ENCODE data around the gene OTUD4. TPM values are rescaled to one million over a fixed set of nuclear protein-coding genes. Genes with fewer than 3 reads are reported as not detected.

Gene OTUD4
- total RNA-seq, 1 donor: 33.2 TPM

- TF ChIP-seq, protein P1, sequence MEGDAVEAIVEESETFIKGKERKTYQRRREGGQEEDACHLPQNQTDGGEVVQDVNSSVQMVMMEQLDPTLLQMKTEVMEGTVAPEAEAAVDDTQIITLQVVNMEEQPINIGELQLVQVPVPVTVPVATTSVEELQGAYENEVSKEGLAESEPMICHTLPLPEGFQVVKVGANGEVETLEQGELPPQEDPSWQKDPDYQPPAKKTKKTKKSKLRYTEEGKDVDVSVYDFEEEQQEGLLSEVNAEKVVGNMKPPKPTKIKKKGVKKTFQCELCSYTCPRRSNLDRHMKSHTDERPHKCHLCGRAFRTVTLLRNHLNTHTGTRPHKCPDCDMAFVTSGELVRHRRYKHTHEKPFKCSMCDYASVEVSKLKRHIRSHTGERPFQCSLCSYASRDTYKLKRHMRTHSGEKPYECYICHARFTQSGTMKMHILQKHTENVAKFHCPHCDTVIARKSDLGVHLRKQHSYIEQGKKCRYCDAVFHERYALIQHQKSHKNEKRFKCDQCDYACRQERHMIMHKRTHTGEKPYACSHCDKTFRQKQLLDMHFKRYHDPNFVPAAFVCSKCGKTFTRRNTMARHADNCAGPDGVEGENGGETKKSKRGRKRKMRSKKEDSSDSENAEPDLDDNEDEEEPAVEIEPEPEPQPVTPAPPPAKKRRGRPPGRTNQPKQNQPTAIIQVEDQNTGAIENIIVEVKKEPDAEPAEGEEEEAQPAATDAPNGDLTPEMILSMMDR (IDR thresholded peaks at IDR 0.05; ENCODE audit: insufficient read depth, low read depth, low read length): no peak
- DNase-seq (ENCODE audit: low read depth): peak; percentile 58
- peak overlapping the region; percentile 69 for H3K4me3 ChIP-seq (ENCODE audit: low read depth, low read length)
Observed at GRCh38 chr4:145179281-145179860, 1.0 kb downstream of the OTUD4 start.

- DNase-seq (ENCODE audit: low read depth): no peak
- TF ChIP-seq, protein P1 (IDR thresholded peaks at IDR 0.05; ENCODE audit: insufficient read depth, low read depth, low read length): no peak
Observed at GRCh38 chr4:145178740-145179280, 1.6 kb downstream of the OTUD4 start.

DNA sequence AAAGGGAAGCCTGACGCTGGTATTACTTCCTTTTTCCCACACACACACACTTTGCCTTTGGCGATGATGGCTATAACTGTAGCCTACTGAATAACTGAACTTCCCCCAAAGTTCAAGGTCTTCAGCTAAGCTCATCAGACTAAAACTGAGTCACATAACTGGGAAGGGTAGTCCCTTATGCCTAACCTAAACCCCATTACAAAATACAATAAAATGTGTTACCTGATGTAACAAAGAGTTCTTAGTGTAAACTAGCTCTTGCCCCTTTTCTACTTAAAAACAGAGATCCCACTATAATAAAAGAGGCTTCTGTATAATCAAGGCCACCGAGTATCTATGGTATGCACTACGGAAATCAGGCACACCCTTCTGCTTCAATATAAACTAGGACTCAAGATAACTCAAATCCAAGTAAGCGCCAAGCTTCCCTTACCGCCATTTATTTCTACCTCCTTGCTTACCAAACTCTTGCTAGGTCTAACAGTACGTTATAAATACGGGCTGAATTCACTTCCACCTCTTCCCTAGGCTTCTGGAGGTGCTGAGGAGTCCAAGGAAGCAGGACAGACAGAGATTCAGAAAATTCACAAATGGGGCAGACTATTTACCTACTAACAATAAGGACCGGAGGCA lies 2.4 kb downstream of the OTUD4 start:
- peak overlapping the region; percentile 69 for H3K4me3 ChIP-seq (ENCODE audit: low read depth, low read length)
- peak; percentile 38 for DNase-seq (ENCODE audit: low read depth)
- TF ChIP-seq, protein P1 (IDR thresholded peaks at IDR 0.05; ENCODE audit: insufficient read depth, low read depth, low read length): no peak

More at GRCh38 chr4:145178740-145179280, 1.6 kb downstream of the OTUD4 start:
- H3K4me3 ChIP-seq (ENCODE audit: low read depth, low read length): peak overlapping the region; percentile 69

- peak; percentile 65 for DNase-seq (ENCODE audit: low read depth)
- H3K4me3 ChIP-seq (ENCODE audit: low read depth, low read length): peak overlapping the region; percentile 69
- TF ChIP-seq, protein P1 (IDR thresholded peaks at IDR 0.05; ENCODE audit: insufficient read depth, low read depth, low read length): no peak
Observed at GRCh38 chr4:145177511-145177905, 2.9 kb downstream of the OTUD4 start.

GRCh38 chr4:145176641-145177432 lies 3.6 kb downstream of the OTUD4 start:
- no peak for DNase-seq (ENCODE audit: low read depth)
- peak overlapping the region; percentile 36 for H3K4me3 ChIP-seq (ENCODE audit: low read depth, low read length)
- TF ChIP-seq, protein P1 (IDR thresholded peaks at IDR 0.05; ENCODE audit: insufficient read depth, low read depth, low read length): no peak

GRCh38 chr4:145171911-145172310 lies 8.5 kb downstream of the OTUD4 start:
- DNase-seq (ENCODE audit: low read depth): no peak
- no peak overlapping the region for H3K4me3 ChIP-seq (ENCODE audit: low read depth, low read length)
- TF ChIP-seq, protein P1 (IDR thresholded peaks at IDR 0.05; ENCODE audit: insufficient read depth, low read depth, low read length): no peak
